ENCODE data around the gene TRPM1.

- TF ChIP-seq POLR2A (IDR thresholded peaks at IDR 0.05; ENCODE audit: low read depth, low read length) (no peak), TAF1 (IDR thresholded peaks at IDR 0.05; ENCODE audit: borderline replicate concordance, low read depth, low read length) (no peak)
Observed at GRCh38 chr15:31136016-31136415, 34.5 kb upstream of the TRPM1 start.
